ENCODE results near the gene MRTFA.

Gene MRTFA

GRCh38 chr22:40407021-40407761 is 229.3 kb downstream of the MRTFA start:
- FAIRE-seq (no peak), DNase-seq (ENCODE audit: insufficient read length, low spot score) (no peak)
- TF ChIP-seq CTCF (IDR thresholded peaks at IDR 0.05; ENCODE audit: insufficient read depth, missing control alignments): no peak

GRCh38 chr22:40406063-40406890 is 230.2 kb downstream of the MRTFA start:
- FAIRE-seq (no peak), DNase-seq (ENCODE audit: insufficient read length, low spot score) (no peak)
- no peak for TF ChIP-seq CTCF (IDR thresholded peaks at IDR 0.05; ENCODE audit: insufficient read depth, missing control alignments)

GRCh38 chr22:40405178-40406062 is 231.1 kb downstream of the MRTFA start:
- no peak for FAIRE-seq
- DNase-seq (ENCODE audit: insufficient read length, low spot score): no peak
- no peak for TF ChIP-seq CTCF (IDR thresholded peaks at IDR 0.05; ENCODE audit: insufficient read depth, missing control alignments)

- FAIRE-seq: no peak
- no peak for TF ChIP-seq CTCF (IDR thresholded peaks at IDR 0.05; ENCODE audit: insufficient read depth, missing control alignments)
- DNase-seq (ENCODE audit: insufficient read length, low spot score): no peak
These were observed 232.0 kb downstream of the MRTFA start for GRCh38 chr22:40404251-40405177.

- DNase-seq (ENCODE audit: insufficient read length, low spot score) (no peak), FAIRE-seq (no peak)
- TF ChIP-seq CTCF (IDR thresholded peaks at IDR 0.05; ENCODE audit: insufficient read depth, missing control alignments): no peak
These were observed 232.9 kb downstream of the MRTFA start for GRCh38 chr22:40403651-40404050.

GRCh38 chr22:40403141-40403540 is 233.4 kb downstream of the MRTFA start:
- no peak for TF ChIP-seq CTCF (IDR thresholded peaks at IDR 0.05; ENCODE audit: insufficient read depth, missing control alignments)
- FAIRE-seq: no peak
- no peak for DNase-seq (ENCODE audit: insufficient read length, low spot score)
